ENCODE measurements around the gene SPRED1.
A peak's percentile ranks its signal among the peaks of the same experiment; 100 is the strongest.
"Not testable (repeated sequence)": the region's sequence is repeated elsewhere in the genome, so short reads cannot be mapped to it uniquely, and the experiment has no call there.

Gene SPRED1

DNA sequence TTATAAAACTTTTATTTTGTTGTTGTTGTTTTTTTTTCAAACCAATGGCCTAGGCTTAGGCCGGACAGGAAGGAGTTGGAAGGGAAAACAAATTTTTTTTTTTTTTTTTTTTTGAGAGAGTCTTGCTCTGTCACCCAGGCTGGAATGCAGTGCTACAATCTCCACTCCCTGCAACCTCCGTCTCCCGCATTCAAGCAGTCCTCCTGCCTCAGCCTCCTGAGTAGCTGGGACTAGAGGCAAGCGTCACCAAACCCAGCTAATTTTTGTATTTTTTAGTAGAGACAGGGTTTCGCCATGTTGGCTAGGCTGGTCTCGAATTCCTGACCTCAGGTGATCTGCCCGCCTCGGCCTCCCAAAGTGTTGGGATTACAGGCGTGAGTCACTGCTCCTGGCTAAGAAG, 15.6 kb upstream of the SPRED1 start:
- DNase-seq (ENCODE audit: low spot score), result not testable (repeated sequence)

DNA sequence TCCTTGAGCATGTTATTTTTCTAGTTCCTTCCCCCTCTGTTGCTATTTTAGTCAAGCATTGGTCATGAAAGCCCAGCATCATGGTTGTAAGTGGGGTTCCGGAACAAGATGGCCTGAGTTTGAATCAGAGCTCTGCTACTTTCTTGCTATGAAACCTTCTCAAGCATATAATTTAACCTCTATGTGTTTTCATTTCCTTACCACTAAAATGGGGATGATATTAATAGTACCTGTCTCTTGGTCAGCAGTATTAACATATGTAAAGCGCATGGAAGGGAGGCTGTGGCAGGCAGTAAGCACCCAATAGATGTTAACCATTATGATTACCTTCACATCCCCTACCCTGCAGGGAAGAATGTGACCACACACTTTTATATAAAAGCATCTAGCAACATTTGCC, 14.3 kb upstream of the SPRED1 start:
- no peak for DNase-seq (ENCODE audit: low spot score)

DNA sequence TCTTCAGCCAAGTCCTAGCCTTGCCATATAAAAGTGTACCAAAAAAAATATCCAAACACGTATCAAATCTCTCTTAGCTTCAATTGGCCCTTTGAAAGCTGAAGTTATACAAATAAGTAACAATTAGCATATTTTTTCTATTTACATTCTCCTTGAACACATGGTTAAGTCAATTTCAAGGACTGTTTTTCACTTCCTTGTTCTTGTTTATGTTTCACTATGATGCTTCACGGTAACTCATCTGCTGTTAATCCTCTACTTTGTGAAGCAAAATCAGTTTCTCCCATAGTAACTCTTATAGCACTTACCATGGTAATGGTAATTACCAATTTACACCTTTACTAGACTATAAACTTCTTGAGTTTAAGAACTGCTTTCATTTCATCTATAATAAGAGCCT, 10.6 kb upstream of the SPRED1 start:
- no peak for DNase-seq (ENCODE audit: low spot score)

DNA sequence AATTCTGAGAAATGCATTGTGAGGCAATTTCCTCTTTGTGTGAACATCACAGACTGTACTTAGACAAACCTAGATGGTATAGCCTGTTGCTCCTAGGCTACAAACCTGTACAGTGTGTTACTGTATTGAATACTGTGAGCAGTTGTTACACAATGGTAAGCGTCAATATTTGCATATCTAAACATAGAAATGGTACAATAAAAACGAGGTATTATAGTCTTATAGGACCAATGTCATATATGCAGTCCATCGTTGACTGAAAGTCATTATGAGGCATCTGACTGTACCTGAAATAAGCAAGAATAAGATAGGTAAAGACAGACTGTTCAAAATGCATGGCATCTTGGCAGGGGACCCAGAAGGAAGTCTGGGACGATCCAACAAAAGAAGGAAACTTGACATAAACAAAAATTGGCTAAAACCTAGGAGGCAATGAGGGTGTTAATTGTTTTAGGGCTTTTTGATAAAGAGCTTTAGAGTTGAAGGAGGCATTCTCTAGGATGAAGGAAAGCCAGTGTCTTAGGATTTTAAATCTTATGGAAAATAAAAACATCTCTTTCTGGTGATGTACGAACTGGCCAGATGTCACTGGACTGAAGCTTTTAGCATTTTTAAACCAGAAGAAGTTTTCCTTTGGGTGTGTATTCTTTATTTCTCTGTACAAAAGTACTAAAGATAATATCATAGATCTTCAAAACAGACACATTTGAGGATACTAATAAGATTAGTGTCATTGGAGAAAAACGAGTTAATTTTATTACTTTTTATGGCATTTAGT, 9.2 kb upstream of the SPRED1 start:
- no peak for DNase-seq (ENCODE audit: low spot score)

DNA sequence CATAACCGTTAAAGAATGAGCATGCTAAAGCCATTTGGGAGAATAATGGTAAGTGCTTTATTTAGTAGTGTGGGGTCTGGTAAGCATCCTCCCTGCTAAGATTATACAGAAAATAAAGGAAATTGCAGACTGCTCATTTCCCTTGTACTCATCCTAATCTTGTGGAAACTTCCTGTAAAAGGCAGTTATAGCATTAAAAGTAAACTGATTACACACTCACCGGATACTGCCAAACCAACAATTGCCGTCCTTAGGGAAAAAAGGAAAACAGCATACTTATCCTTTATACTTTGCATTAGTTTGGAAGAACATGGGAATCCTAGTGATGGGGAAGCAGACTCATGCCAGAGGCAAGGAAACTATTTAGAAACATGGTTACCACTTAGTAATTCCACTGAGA, 5.3 kb upstream of the SPRED1 start:
- DNase-seq (ENCODE audit: low spot score), result no peak

DNA sequence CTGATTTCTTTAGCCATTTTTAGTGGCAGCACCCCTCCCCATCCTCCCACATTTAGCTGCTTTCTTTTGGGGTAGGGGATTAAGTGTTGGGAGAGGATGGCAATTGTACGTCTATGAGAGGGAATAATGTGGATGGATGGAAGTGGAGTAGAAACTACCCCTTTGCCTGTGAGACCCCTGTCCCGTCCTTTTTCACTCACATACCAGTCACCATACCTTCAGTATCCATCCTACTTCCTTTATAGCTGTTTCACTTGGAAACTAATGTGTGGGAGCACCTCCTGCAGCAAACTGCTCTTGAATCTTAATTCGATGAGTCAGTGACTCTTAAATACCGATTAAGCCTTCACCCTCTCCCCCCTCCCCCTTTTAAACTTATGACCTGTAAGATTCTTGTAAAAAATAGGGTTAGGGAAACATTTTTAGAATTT, 730 bp downstream of the SPRED1 start:
- peak; percentile 24 for DNase-seq (ENCODE audit: low spot score)

DNA sequence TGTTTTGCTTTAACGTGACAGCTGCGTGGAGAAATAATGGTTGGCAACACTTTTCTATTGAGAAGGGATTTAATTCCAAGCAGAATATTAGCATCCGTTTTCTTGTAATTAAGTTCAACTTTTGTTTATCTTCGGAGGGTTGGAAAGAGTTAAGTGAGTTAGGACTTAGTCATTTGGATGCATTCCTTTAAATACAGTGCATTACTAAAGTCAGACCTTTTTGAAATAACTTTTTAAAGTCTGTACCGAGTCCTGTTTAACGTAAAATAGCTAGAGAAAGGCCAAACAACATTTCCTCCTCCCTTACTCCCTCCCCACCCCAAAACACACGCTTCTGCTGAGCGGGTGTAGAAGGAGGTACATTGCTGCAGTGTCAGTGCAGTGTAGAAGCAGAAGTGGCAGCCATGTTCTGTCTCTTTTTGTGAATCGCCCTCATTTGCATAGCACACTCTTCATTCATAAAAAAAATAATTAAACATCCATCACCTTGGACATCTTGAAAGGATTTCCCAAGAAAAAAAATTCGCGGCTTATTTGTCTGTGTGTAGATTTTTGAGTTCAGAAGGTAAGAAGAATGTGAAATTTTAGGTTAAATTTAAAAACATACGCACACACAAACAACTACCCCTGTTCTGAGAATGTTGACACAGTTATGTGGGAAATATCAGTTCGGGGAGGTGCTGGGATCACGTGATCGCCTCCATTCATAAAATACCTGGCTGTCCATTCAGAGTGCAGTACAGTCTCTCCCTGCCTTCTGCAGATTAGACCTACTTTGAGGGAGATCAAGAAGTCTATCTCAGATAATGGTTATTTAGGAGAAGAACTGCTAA, 1.6 kb downstream of the SPRED1 start:
- peak; percentile 35 for DNase-seq (ENCODE audit: low spot score)

DNA sequence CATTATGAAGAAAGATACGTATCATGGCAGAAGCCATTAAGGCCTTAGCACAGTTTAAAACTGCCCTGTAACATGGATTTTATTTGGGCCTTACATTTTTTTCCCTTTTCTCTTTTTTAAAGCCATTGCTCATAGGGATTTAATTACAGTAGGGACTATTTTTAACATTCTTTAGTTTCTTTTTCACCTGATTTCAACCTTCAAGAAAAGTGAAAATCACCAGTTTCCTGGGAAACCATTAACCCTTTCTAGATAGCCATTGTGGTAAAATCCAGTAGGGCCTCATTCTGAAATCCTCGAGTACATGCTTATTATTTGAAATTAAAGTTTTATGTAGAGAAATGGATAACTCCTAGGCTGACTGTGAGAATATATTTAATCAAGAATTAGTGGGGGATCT, 3.1 kb downstream of the SPRED1 start:
- DNase-seq (ENCODE audit: low spot score), result no peak

DNA sequence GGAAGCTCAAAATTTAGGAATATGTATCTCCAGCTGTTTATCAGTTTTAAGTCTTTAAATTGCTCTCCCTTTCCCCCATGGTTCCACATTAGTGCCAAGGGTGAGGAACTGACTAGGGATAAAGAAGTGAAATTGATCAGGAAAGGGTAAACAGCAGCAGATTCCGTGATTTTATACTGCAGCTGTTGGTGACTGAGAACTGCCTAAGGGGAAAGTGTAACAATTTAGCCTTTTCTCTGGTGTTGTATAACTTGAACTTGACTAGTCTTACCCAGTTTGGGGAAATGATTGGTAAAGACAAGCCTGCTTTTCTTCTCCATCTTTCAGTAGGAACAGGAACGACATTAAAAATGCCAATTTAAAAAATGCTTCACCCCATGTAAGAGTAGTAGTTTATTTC, 5.0 kb downstream of the SPRED1 start:
- no peak for DNase-seq (ENCODE audit: low spot score)

DNA sequence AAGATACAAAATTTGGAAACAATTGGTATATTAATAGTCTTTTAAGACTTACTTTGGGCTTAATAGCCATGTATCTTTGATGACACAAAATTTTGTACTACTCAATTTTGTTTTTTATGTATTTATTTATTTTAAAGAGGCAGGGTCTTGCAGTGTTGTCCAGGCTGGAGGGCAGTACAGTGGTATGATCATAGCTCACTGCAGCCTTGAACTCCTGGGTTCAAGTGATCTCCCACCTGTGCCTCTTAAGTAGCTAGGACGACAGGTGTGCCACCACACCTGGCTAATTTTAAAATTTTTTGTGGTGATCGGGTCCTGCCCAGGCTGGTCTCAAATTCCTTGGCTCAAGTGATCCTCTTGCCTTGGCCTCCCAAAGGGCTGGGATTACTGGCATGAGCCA, 6.5 kb downstream of the SPRED1 start:
- DNase-seq (ENCODE audit: low spot score), result no peak

DNA sequence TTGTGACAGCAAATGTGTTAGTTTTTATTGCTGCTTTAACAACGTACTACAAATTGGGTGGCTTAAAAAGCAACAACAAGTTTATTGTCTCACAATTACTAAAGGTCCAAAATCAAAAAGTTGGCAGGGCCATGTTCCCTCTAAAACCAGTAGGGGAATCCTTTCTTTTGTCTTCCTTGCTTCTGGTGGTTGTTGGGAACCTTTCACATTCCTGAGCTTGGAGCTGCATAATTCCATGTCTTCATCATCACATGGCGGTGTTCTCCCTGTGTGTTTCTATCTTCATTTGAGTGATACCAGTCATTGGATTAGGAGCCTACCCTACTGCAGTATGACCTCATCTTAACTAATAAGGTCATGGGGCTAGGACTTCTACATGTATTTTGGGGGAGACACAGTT, 7.4 kb downstream of the SPRED1 start:
- no peak for DNase-seq (ENCODE audit: low spot score)

DNA sequence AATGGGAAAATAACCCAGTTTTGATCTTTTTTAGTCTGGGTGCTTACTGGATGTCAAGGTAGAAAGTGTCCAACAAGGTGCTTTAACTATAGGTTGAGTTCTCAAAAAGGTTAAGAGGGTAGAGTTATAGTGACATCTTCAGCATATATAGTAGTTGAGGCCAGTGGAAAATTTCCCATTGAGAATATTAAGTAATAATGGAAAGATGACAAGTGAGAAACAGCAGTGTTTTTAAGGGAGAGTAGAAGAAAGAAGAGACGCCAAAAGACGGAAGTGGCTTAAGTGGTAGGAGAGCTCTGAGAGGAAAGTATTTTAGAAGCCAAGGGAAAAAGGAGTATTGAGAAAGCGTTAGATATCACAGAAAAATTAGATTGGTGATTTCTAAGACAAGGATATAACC, 10.6 kb downstream of the SPRED1 start:
- no peak for DNase-seq (ENCODE audit: low spot score)

DNA sequence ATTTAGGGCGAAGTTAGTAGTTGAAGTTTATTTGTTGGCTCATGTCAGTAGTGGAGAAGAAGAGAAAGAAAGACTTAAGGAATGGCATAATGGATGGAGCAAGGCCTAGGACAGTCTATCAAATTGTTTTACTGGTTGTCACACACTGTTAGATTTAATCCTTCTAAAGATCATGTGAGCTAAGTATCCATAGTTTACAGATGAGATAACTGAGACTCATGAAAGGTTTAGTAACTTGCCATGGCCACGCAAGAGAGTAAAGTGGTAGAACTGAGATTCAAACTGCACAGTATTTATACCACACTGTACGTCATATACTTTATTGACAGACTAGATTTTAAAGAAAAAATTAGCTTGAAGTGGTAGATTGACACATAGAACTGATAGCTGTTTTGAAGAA, 11.4 kb downstream of the SPRED1 start:
- DNase-seq (ENCODE audit: low spot score), result no peak

DNA sequence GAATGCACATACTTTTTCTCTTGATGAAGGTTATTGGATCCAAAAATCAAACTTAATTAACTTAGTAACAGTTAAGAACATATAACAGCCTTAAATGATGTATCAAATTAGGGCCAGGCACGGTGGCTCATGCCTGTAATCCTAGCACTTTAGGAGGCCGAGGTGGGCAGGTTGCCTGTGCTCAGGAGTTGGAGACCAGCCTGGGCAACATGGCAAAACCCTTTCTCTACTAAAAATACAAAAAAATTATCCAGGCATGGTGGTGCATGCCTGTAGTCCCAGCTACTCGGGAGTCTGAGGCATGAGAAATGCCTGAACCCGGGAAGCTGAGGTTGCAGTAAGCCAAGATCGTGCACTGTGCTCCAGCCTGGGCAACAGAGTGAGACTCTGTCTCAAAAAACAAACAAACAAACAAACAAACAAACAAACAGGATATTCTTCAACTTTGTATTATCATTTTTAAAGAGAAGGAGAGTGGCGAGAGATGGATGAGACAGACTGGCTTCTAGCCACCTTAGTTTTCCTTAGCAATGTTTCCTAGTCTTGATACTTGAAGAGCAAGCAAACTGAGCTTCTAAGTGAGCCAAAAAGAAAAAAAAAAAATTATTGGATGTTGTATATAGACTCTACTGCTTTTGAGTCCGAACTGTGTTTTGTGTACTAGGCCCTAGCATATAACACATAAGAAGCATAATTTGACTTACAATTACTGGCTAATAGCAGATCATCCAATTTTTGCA, 13.8 kb downstream of the SPRED1 start:
- no peak for DNase-seq (ENCODE audit: low spot score)

DNA sequence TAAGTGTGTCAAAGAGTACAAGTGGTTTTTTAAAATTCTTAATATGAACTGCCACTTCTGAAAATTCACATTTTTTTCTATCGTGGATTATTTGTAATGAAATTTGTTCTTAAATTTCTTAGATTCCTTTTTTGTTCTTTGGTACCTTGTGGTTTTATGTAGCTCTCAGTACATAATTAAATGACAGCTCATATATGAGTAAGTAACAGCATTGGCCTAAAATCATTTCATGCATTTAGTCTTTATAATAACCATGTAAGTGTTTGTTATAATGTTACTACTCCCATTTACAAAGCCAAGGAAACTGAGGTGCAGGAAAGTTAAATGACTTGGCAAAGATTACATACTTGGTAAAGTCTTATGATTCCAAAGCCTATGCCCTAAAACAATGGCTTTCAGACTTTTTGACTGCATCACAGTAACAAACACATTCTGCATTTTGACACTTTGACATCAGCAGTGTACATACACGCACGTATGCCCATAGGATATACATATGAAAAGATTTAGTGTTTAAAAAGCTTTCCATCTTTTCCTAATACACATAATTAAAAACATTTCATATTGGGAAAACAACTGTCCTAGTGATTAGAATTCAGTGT, 14.9 kb downstream of the SPRED1 start:
- DNase-seq (ENCODE audit: low spot score), result no peak

DNA sequence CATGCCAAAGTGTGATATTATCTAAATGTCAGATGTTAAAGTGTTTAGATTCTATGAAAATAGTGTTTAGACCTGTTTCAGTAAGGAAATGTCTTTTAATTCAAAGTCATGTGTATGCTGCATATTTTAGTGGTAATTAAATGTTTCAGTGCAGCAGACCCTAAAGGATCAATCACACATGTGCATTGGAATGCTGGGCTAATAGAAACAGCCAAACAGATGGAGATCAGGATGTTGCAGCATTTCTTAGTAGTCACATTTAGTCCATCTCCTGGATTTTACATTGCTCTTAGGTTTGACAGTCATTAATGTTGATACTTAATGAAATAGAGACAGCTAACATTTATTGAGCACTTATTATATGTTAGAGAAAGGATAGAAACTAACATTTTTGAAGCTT, 18.5 kb downstream of the SPRED1 start:
- no peak for DNase-seq (ENCODE audit: low spot score)

DNA sequence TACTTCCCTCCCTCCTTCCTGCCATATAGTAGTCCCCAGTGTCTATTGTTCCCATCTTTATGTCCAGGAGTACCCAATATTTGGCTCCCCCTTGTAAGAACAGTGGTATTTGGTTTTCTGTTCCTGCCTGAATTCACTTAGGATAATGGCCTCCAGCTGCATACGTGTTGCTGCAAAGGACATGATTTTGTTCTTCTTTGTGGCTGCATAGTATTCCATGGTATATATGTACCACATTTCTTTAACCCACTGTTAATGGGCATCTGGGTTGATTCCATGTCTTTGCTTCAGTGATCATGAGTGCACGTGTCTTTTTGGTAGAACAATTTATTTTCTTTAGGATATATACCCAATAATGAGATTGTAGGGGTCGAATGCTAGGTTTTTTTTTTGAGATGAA, 19.3 kb downstream of the SPRED1 start:
- no peak for DNase-seq (ENCODE audit: low spot score)

DNA sequence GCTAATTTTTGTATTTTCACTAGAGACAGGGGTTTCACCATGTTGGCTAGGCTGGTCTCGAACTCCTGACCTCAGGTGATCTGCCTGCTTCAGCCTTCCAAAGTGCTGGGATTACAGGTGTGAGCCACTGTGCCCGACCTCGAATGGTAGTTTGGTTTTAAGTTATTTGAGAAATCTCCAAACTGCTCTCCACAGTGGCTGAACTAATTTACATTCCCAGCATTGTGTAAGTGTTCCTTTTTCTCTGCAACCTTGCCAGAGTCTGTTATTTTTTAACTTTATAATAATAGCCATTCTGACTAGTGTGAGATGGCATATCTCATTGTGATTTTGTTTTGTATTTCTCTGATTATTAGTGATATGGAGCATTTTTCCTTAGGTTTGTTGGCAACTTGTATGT, 19.8 kb downstream of the SPRED1 start:
- not testable (repeated sequence) for DNase-seq (ENCODE audit: low spot score)

DNA sequence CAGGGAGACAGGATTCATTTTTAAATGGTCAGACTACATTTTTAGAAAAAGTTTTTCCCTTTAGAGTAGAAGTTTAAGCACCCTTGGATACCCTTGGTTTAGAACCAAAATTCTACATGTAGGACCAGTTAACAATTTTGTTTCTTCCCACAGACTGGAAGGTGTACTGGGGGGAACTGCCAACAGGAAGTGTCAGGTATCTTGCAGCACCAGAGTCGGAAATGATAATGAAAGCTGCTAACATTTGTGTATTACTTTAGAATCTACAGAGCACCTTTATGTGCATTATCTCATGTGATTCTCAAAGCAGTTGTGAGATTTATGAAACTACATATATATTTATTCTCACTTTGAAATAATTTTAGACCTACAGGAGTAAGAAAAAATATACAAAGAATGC, 21.5 kb downstream of the SPRED1 start:
- no peak for DNase-seq (ENCODE audit: low spot score)

DNA sequence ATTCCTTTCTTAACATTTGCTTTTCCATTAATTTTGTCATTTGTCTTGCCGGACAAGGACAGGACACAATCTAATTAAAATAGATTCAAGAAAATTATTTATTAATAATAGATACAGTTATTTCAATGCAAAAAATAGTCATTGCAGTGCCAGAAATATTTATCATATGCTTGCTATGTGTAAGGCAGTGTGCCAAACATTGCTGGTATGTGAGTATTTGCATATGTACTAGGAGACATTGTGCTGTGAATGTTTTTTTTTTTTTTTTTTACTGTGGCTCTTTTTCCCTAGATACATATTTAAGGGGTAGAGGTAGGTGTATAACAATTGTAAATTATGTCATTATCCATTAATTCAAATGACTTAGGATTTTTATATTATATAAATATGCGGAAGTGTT, 23.3 kb downstream of the SPRED1 start:
- DNase-seq (ENCODE audit: low spot score), result no peak

DNA sequence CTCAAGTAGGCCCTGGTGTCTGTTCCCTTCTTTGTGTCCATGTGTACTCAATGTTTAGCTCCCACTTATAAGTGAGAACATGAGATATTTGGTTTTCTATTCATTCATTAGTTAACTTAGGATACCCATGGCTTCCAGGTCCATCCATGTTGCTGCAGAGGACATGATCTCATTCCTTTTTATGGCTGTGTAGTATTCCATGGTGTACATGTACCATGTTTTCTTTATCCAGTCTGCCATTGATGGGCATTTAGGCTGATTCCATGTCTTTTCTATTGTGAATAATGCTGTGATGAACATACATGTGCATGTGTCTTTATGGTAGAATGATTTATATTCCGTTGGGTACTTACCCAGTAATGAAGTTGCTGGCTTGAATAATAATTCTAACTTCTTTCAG, 24.6 kb downstream of the SPRED1 start:
- not testable (repeated sequence) for DNase-seq (ENCODE audit: low spot score)

DNA sequence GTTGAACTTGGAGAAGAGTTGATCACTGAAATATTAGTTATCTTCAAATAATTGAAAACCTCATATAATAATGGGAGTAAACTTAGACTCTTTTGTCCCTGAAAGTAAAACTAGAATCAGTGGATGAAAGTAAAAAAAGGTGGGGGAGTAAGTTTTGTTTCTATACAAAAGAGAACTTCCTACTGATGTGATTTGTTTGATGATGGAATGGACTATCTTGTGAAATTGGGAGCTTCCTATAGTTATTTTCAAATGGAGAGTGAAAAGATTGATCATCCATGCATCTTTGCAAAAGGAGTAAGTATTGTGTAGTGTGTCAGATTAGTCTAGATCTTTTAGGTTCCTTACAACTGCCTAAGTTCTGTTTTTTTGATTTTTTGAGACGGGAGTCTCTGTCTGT, 28.4 kb downstream of the SPRED1 start:
- no peak for DNase-seq (ENCODE audit: low spot score)

Data from hepatic stellate cell (primary cell).